Measurements from ENCODE around the gene MAN2B2. TPM values are rescaled to one million over a fixed set of nuclear protein-coding genes. Genes with fewer than 3 reads are reported as not detected.

The MAN2B2 gene
- total and polyA plus RNA-seq, 4 experiments from 2014 or later = 11.2 to 53.2 (median 41.0) TPM

- CTCF ChIA-PET (ENCODE audit: partially characterized antibody) = no interaction called here
Measured at GRCh38 chr4:6617246-6617645, 42.3 kb downstream of the MAN2B2 start.

GRCh38 chr4:6618386-6619115 is 43.6 kb downstream of the MAN2B2 start:
- Histone ChIP-seq H3K27me3 (ENCODE audit: insufficient read depth, low read length) (no peaks in the 10 kb centered on the region), H3K27ac (ENCODE audit: low read depth, low read length) (no peak overlapping the region), H3K4me1 (ENCODE audit: insufficient read depth, low read length) (no peaks in the 10 kb centered on the region), H3K4me3 (ENCODE audit: low read length in 2 of 2) (no peak overlapping the region), H3K36me3 (ENCODE audit: insufficient read depth, low read length) (peaks cover 45% of the 10 kb centered on the region), H3K9me3 (ENCODE audit: control insufficient read depth in 1 of 2, low read length in 2 of 2) (no peaks in the 10 kb centered on the region)
- CTCF ChIA-PET (ENCODE audit: partially characterized antibody) = no interaction called here
- intact Hi-C loops (cut with micrococcal nuclease) = no loop called here
- peaks cover 0 to 3% (median under 1%) of the 10 kb centered on the region in 4 donors for H3K4me1 Mint-ChIP-seq
- DNase-seq = no peak
- no peaks in the 10 kb centered on the region for H3K27me3 Mint-ChIP-seq
- H3K27ac Mint-ChIP-seq = peak overlapping the region in 1 of 7 donors; percentile 7
- H3K4me3 Mint-ChIP-seq = no peak overlapping the region
- H3K9me3 Mint-ChIP-seq = peaks cover 0 to 3% (median 0%) of the 10 kb centered on the region in 8 donors
- POLR2A ChIA-PET (ENCODE audit: partially characterized antibody) = no interaction called here
- H3K36me3 Mint-ChIP-seq = peaks cover 46 to 65% of the 10 kb centered on the region in 2 donors

More at GRCh38 chr4:6617246-6617645, 42.3 kb downstream of the MAN2B2 start:
- Histone ChIP-seq H3K27me3 (ENCODE audit: insufficient read depth, low read length) (no peaks in the 10 kb centered on the region), H3K36me3 (ENCODE audit: insufficient read depth, low read length) (peaks cover 50% of the 10 kb centered on the region), H3K4me3 (ENCODE audit: low read length in 2 of 2) (no peak overlapping the region), H3K4me1 (ENCODE audit: insufficient read depth, low read length) (no peaks in the 10 kb centered on the region), H3K9me3 (ENCODE audit: control insufficient read depth in 1 of 2, low read length in 2 of 2) (no peaks in the 10 kb centered on the region), H3K27ac (ENCODE audit: low read depth, low read length) (no peak overlapping the region)
- no peak for DNase-seq
- intact Hi-C loops (cut with micrococcal nuclease) = no loop called here
- Mint-ChIP-seq H3K4me3 (no peak overlapping the region), H3K27me3 (no peaks in the 10 kb centered on the region), H3K36me3 (peaks cover 55 to 70% of the 10 kb centered on the region in 2 donors), H3K27ac (no peak overlapping the region), H3K9me3 (peaks cover 0 to 3% (median 0%) of the 10 kb centered on the region in 8 donors), H3K4me1 (peaks cover 0 to 3% (median under 1%) of the 10 kb centered on the region in 4 donors)
- POLR2A ChIA-PET (ENCODE audit: partially characterized antibody) = no interaction called here

GRCh38 chr4:6619116-6619465 is 44.1 kb downstream of the MAN2B2 start:
- Mint-ChIP-seq H3K36me3 (peaks cover 46 to 62% of the 10 kb centered on the region in 2 donors), H3K4me1 (peaks cover 0 to 3% (median under 1%) of the 10 kb centered on the region in 4 donors), H3K4me3 (no peak overlapping the region), H3K27me3 (no peaks in the 10 kb centered on the region), H3K27ac (no peak overlapping the region), H3K9me3 (peaks cover 0 to 3% (median 0%) of the 10 kb centered on the region in 8 donors)
- POLR2A ChIA-PET (ENCODE audit: partially characterized antibody) = no interaction called here
- Histone ChIP-seq H3K9me3 (ENCODE audit: control insufficient read depth in 1 of 2, low read length in 2 of 2) (no peaks in the 10 kb centered on the region), H3K27ac (ENCODE audit: low read depth, low read length) (no peak overlapping the region), H3K4me1 (ENCODE audit: insufficient read depth, low read length) (no peaks in the 10 kb centered on the region), H3K4me3 (ENCODE audit: low read length in 2 of 2) (no peak overlapping the region), H3K27me3 (ENCODE audit: insufficient read depth, low read length) (no peaks in the 10 kb centered on the region), H3K36me3 (ENCODE audit: insufficient read depth, low read length) (peaks cover 44% of the 10 kb centered on the region)
- CTCF ChIA-PET (ENCODE audit: partially characterized antibody) = no interaction called here
- DNase-seq = no peak
- intact Hi-C loops (cut with micrococcal nuclease) = no loop called here

GRCh38 chr4:6619466-6620255 is 44.7 kb downstream of the MAN2B2 start:
- Histone ChIP-seq H3K36me3 (ENCODE audit: insufficient read depth, low read length) (peaks cover 42% of the 10 kb centered on the region), H3K27ac (ENCODE audit: low read depth, low read length) (no peak overlapping the region), H3K4me3 (ENCODE audit: low read length in 2 of 2) (no peak overlapping the region), H3K9me3 (ENCODE audit: control insufficient read depth in 1 of 2, low read length in 2 of 2) (no peaks in the 10 kb centered on the region), H3K4me1 (ENCODE audit: insufficient read depth, low read length) (no peaks in the 10 kb centered on the region), H3K27me3 (ENCODE audit: insufficient read depth, low read length) (no peaks in the 10 kb centered on the region)
- peaks cover 0 to 3% (median under 1%) of the 10 kb centered on the region in 4 donors for H3K4me1 Mint-ChIP-seq
- H3K36me3 Mint-ChIP-seq = peaks cover 43 to 57% of the 10 kb centered on the region in 2 donors
- H3K9me3 Mint-ChIP-seq = peaks cover 0 to 3% (median 0%) of the 10 kb centered on the region in 8 donors
- H3K27me3 Mint-ChIP-seq = no peaks in the 10 kb centered on the region
- H3K27ac Mint-ChIP-seq = peak overlapping the region in 2 of 7 donors; percentile 8
- DNase-seq = no peak
- CTCF ChIA-PET (ENCODE audit: partially characterized antibody) = no interaction called here
- intact Hi-C loops (cut with micrococcal nuclease) = no loop called here
- POLR2A ChIA-PET (ENCODE audit: partially characterized antibody) = interaction anchor here (0.6 kb wide), 1 partner anchor 47 kb away, joined by 4 read pairs; no protein-coding TSS in a partner anchor
- H3K4me3 Mint-ChIP-seq = no peak overlapping the region

GRCh38 chr4:6620296-6620695 is 45.3 kb downstream of the MAN2B2 start:
- POLR2A ChIA-PET (ENCODE audit: partially characterized antibody) = interaction anchor here (0.6 kb wide), 1 partner anchor 46 kb away, joined by 4 read pairs; no protein-coding TSS in a partner anchor
- Mint-ChIP-seq H3K27me3 (no peaks in the 10 kb centered on the region), H3K36me3 (peaks cover 38 to 51% of the 10 kb centered on the region in 2 donors), H3K27ac (peak overlapping the region in 1 of 7 donors; percentile 8), H3K4me1 (peaks cover 0 to 3% (median under 1%) of the 10 kb centered on the region in 4 donors), H3K4me3 (no peak overlapping the region), H3K9me3 (peaks cover 0 to 3% (median 0%) of the 10 kb centered on the region in 8 donors)
- intact Hi-C loops (cut with micrococcal nuclease) = no loop called here
- no peaks in the 10 kb centered on the region for H3K4me1 ChIP-seq (ENCODE audit: insufficient read depth, low read length)
- H3K36me3 ChIP-seq (ENCODE audit: insufficient read depth, low read length) = peaks cover 37% of the 10 kb centered on the region
- no peak for DNase-seq
- H3K4me3 ChIP-seq (ENCODE audit: low read length in 2 of 2) = no peak overlapping the region
- H3K27me3 ChIP-seq (ENCODE audit: insufficient read depth, low read length) = no peaks in the 10 kb centered on the region
- H3K9me3 ChIP-seq (ENCODE audit: control insufficient read depth in 1 of 2, low read length in 2 of 2) = no peaks in the 10 kb centered on the region
- CTCF ChIA-PET (ENCODE audit: partially characterized antibody) = no interaction called here
- no peak overlapping the region for H3K27ac ChIP-seq (ENCODE audit: low read depth, low read length)

- POLR2A ChIA-PET (ENCODE audit: partially characterized antibody) = no interaction called here
- Mint-ChIP-seq H3K4me3 (no peak overlapping the region), H3K27me3 (no peaks in the 10 kb centered on the region), H3K36me3 (peaks cover 34 to 48% of the 10 kb centered on the region in 2 donors), H3K9me3 (peaks cover 0 to 3% (median 0%) of the 10 kb centered on the region in 8 donors), H3K4me1 (peaks cover 0 to 3% (median under 1%) of the 10 kb centered on the region in 4 donors), H3K27ac (peak overlapping the region in 2 of 7 donors; percentile 42 to 47)
- CTCF ChIA-PET (ENCODE audit: partially characterized antibody) = no interaction called here
- DNase-seq = no peak
- intact Hi-C loops (cut with micrococcal nuclease) = no loop called here
- Histone ChIP-seq H3K27me3 (ENCODE audit: insufficient read depth, low read length) (no peaks in the 10 kb centered on the region), H3K36me3 (ENCODE audit: insufficient read depth, low read length) (peaks cover 34% of the 10 kb centered on the region), H3K9me3 (ENCODE audit: control insufficient read depth in 1 of 2, low read length in 2 of 2) (no peaks in the 10 kb centered on the region), H3K27ac (ENCODE audit: low read depth, low read length) (no peak overlapping the region), H3K4me3 (ENCODE audit: low read length in 2 of 2) (no peak overlapping the region), H3K4me1 (ENCODE audit: insufficient read depth, low read length) (no peaks in the 10 kb centered on the region)
Measured at GRCh38 chr4:6620891-6621555, 46.0 kb downstream of the MAN2B2 start.

GRCh38 chr4:6621556-6621927 is 46.6 kb downstream of the MAN2B2 start:
- POLR2A ChIA-PET (ENCODE audit: partially characterized antibody) = no interaction called here
- no peak for DNase-seq
- Mint-ChIP-seq H3K4me1 (peaks cover 0 to 3% (median under 1%) of the 10 kb centered on the region in 4 donors), H3K27me3 (no peaks in the 10 kb centered on the region), H3K27ac (peak overlapping the region in 2 of 7 donors; percentile 24 to 42), H3K4me3 (no peak overlapping the region), H3K36me3 (peaks cover 29 to 42% of the 10 kb centered on the region in 2 donors), H3K9me3 (peaks cover 0 to 3% (median 0%) of the 10 kb centered on the region in 8 donors)
- H3K4me1 ChIP-seq (ENCODE audit: insufficient read depth, low read length) = no peaks in the 10 kb centered on the region
- H3K27ac ChIP-seq (ENCODE audit: low read depth, low read length) = no peak overlapping the region
- H3K27me3 ChIP-seq (ENCODE audit: insufficient read depth, low read length) = no peaks in the 10 kb centered on the region
- intact Hi-C loops (cut with micrococcal nuclease) = no loop called here
- CTCF ChIA-PET (ENCODE audit: partially characterized antibody) = no interaction called here
- no peaks in the 10 kb centered on the region for H3K9me3 ChIP-seq (ENCODE audit: control insufficient read depth in 1 of 2, low read length in 2 of 2)
- H3K4me3 ChIP-seq (ENCODE audit: low read length in 2 of 2) = no peak overlapping the region
- peaks cover 29% of the 10 kb centered on the region for H3K36me3 ChIP-seq (ENCODE audit: insufficient read depth, low read length)

All from CD4-positive, alpha-beta memory T cell (primary cell).